ENCODE data around the gene PSME3IP1. TPM values are rescaled to one million over a fixed set of nuclear protein-coding genes. Genes with fewer than 3 reads are reported as not detected.

PSME3IP1 gene
- total and polyA plus RNA-seq, 11 donors = 37.8 to 74.6 (median 65.8) TPM

DNA sequence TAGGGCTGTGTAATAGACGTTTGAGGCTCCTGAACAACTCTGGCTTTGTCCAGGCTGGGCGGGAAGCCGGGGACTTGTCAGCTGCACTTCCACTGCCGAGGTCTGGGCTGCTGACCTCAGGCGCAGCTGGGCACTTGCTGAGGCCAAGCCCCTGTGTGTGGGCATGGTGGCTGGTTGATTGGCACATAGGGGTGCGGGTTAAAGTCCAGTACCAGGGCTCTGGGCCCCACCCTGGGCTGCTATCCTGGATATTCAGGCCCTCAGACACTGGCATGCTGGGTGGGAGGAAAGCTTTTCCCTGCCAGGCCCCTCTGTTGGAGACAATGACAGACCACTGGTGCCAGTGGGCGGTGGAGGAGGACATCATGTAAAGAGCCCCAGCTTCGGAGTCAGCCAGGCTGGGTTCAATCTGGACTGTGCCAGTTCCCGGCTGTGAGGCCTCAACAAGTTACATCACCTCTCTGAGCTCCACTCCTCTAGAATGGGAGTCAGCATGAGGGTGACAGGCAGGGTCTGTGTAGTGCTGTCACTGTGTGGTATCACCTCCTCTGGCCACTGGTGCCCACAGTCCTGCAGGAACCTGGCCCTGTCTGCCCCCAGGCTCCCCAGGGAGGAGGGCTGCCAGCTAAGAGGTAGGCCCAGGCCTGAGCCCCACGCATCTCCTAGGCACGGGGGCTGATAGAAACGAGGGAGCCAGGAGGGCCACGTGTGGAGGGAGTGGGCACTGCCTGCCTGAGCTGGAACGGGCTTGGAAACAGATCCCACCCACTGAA, 42.5 kb downstream of the PSME3IP1 start:
- 74 to 86% (median 84%) methylated on average over 13 to 14 of the region's 14 CpGs for WGBS, 4 donors
- DNase-seq (no peak), ATAC-seq (no peak)
- TF ChIP-seq, protein P1, sequence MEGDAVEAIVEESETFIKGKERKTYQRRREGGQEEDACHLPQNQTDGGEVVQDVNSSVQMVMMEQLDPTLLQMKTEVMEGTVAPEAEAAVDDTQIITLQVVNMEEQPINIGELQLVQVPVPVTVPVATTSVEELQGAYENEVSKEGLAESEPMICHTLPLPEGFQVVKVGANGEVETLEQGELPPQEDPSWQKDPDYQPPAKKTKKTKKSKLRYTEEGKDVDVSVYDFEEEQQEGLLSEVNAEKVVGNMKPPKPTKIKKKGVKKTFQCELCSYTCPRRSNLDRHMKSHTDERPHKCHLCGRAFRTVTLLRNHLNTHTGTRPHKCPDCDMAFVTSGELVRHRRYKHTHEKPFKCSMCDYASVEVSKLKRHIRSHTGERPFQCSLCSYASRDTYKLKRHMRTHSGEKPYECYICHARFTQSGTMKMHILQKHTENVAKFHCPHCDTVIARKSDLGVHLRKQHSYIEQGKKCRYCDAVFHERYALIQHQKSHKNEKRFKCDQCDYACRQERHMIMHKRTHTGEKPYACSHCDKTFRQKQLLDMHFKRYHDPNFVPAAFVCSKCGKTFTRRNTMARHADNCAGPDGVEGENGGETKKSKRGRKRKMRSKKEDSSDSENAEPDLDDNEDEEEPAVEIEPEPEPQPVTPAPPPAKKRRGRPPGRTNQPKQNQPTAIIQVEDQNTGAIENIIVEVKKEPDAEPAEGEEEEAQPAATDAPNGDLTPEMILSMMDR (IDR thresholded peaks at IDR 0.05) = no peak
- TF ChIP-seq POLR2A (IDR thresholded peaks at IDR 0.05) = no peak
- Histone ChIP-seq H3K27me3 (no peaks in the 10 kb centered on the region), H3K27ac (peak overlapping the region in 8 of 12 donors; percentile 28 to 88 (median 68)), H3K36me3 (peaks cover 0 to 5% (median 0%) of the 10 kb centered on the region in 9 donors), H3K9me3 (no peaks in the 10 kb centered on the region), H3K4me1 (peaks cover 10 to 90% (median 60%) of the 10 kb centered on the region in 12 donors), H3K4me3 (no peak overlapping the region)
- intact Hi-C loops (cut with DNase I) = loop anchor here in 5 of 10 donors (5.0 to 10.0 kb wide), 2 partner anchors 36 to 49 kb away; partner anchors contain the start of gene CPNE2 (in 3 of the 5)

DNA sequence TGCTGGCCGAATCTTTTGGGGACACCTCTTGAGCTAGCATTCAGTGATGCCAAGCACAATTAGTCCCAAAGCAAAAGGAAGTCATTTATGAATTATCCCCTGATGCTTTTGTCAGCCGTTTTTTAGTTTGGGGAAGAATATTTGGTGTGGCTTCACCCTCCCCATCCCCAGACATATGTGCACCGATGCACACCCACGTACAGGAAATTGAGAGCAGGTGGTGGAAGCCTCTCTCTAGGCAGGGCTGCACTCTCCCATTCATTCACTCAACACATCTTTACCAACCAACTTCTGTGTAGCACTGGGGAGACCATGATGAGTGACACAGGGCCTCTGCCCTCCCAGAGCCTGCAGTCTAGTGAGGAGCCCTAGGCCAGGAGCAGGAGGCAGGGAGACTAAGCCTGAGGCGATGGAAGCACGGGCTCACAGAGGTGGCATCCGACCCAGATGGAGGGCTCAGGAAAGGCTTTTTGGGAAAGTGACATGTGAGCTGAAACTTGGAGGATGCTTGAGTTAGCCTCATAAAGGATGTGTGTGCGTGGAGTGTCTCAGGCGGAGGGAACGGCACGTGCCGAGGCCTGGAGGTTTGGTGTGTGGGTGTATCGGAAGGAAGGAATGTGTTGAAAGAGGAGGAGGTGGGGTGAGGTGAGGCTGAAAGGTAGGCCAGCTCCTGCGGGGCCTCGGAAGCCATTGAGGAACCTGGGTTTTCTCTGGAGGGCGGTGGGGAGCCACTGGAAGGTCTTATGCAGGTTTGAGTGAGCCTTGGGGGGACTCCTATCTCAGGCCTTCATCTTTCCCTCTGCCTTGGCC, 43.8 kb downstream of the PSME3IP1 start:
- Histone ChIP-seq H3K4me1 (peaks cover 7 to 77% (median 53%) of the 10 kb centered on the region in 12 donors), H3K27me3 (no peaks in the 10 kb centered on the region), H3K27ac (peak overlapping the region in 3 of 12 donors; percentile 8 to 39 (median 28)), H3K4me3 (no peak overlapping the region), H3K36me3 (peaks cover 0 to 14% (median 0%) of the 10 kb centered on the region in 9 donors), H3K9me3 (no peaks in the 10 kb centered on the region)
- no peak for ATAC-seq
- intact Hi-C loops (cut with DNase I) = loop anchor here in 5 of 10 donors (5.0 to 10.0 kb wide), 2 partner anchors 35 to 47 kb away; partner anchors contain the start of gene CPNE2 (in 3 of the 5)
- no peak for DNase-seq
- WGBS, 4 donors = 76 to 84% (median 80%) methylated on average over 16 of the region's 16 CpGs
- TF ChIP-seq, protein P1 (IDR thresholded peaks at IDR 0.05) = no peak
- TF ChIP-seq POLR2A (IDR thresholded peaks at IDR 0.05) = no peak

DNA sequence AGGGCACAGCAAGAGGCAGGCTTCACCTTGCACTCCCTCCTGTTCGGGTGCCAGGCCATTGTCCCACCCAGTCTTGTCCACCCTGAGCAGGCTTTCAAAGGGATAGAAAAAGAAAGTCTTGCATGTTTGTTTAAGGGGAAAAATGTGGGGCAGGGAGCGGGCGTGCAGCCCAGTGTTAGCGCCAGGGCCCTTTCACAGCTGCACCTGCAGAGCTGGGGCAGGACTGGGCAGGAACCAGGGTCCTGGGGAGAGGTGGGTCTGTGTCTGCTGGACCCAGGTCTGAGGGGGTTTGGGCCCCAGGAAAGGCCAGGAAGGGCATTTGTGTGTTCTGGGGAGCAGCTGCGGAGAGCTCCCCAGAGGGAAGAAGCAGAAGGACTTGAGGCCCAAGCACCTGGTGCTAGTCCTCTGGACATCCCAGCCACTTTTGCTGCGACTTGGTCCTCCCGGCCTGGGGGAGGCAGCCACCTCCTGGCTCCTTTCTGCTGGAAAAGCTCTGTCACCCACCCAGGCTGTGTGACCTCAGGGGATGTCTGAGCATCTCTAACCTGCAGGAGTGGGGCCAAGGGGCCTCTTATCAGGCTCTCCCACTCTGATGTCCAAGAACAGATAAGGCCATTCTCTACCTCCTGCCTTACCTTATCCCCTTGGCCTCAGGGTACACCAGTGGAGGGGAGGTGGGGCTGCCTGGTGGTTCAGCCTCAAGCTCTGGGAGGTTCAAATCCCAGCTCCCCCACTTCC, 44.7 kb downstream of the PSME3IP1 start:
- Histone ChIP-seq H3K27ac (peak overlapping the region in 2 of 12 donors; percentile 18 to 28), H3K27me3 (no peaks in the 10 kb centered on the region), H3K4me3 (no peak overlapping the region), H3K4me1 (peaks cover 4 to 68% (median 47%) of the 10 kb centered on the region in 12 donors), H3K36me3 (peaks cover 0 to 18% (median 0%) of the 10 kb centered on the region in 9 donors), H3K9me3 (no peaks in the 10 kb centered on the region)
- peak in 1 of 5 donors; percentile 9 for DNase-seq
- no peak for ATAC-seq
- intact Hi-C loops (cut with DNase I) = loop anchor here in 5 of 10 donors (5.0 to 10.0 kb wide), 2 partner anchors 34 to 46 kb away; partner anchors contain the start of gene CPNE2 (in 3 of the 5)
- no peak for TF ChIP-seq POLR2A (IDR thresholded peaks at IDR 0.05)
- TF ChIP-seq, protein P1 (IDR thresholded peaks at IDR 0.05) = no peak
- WGBS, 4 donors = 80 to 94% (median 93%) methylated on average over 7 of the region's 7 CpGs
